HFFc6 (cell line): Measurements from ENCODE around the gene EIF4H. TPM values are rescaled to one million over a fixed set of nuclear protein-coding genes. Genes with fewer than 3 reads are reported as not detected.
A peak's percentile ranks its signal among the peaks of the same experiment; 100 is the strongest.
"Not testable (repeated sequence)": the region's sequence is repeated elsewhere in the genome, so short reads cannot be mapped to it uniquely, and the experiment has no call there.

Experiments
- DNase-seq: peaks from one replicate; pipeline ENCODE4 v3.0.0-alpha.2; 2018
- H3K27ac Mint-ChIP-seq: 2 replicates; pipeline ENCODE4 v1.8.0; 2020; ENCODE audit warnings: mild to moderate bottlenecking, mixed read lengths
- H3K27me3 Mint-ChIP-seq: 2 replicates; pipeline ENCODE4 v1.8.0; 2021; ENCODE audit warnings: mild to moderate bottlenecking, moderate library complexity, mixed read lengths; ENCODE audit not compliant: insufficient read depth
- H3K36me3 Mint-ChIP-seq: 2 replicates; pipeline ENCODE4 v1.8.0; 2021; ENCODE audit warnings: low read depth, mixed read lengths
- H3K4me1 Mint-ChIP-seq: 2 replicates; pipeline ENCODE4 v1.8.0; 2020; ENCODE audit warnings: low read depth, mixed read lengths
- H3K4me3 Mint-ChIP-seq: 2 replicates; pipeline ENCODE4 v1.8.0; 2020; ENCODE audit warnings: mild to moderate bottlenecking, moderate library complexity, mixed read lengths
- H3K9me3 Mint-ChIP-seq: 2 replicates; pipeline ENCODE4 v1.8.0; 2020; ENCODE audit warnings: mild to moderate bottlenecking, mixed read lengths
- CTCF ChIP-seq: fragments of 200-600 bp; sonication (generic); IDR thresholded peaks from 2 replicates; pipeline ENCODE4 v1.5.0; 2021; ENCODE audit warnings: antibody characterized with exemption, mild to moderate bottlenecking
- total RNA-seq, 6 experiments: library from RNA; stranded (reverse); fragmentation: NEBNext Ultra II Directional; extraction: Animal tissue kit (Norgen Biotek cat#: 25700); gene quantifications; 2 replicates in 1 of 6; 3 replicates in 5 of 6; pipeline ENCODE4 v1.2.3, GENCODE V29; 2021

Gene EIF4H
- total RNA-seq, 6 experiments from 2014 or later, result 344 to 392 (median 380) TPM

- H3K4me3 Mint-ChIP-seq, result no peak overlapping the region
- DNase-seq, result no peak
- peaks cover 3% of the 10 kb centered on the region; the same call in 1 of the 2 replicates for H3K27me3 Mint-ChIP-seq
- no peaks in the 10 kb centered on the region for H3K4me1 Mint-ChIP-seq
- no peaks in the 10 kb centered on the region for H3K36me3 Mint-ChIP-seq
- no peaks in the 10 kb centered on the region; the same call in 1 of the 2 replicates for H3K9me3 Mint-ChIP-seq
- TF ChIP-seq CTCF, result peak; percentile 70
- H3K27ac Mint-ChIP-seq, result no peak overlapping the region
Measured at GRCh38 chr7:74164985-74165456, 9.1 kb upstream of the EIF4H start.

- H3K36me3 Mint-ChIP-seq, result no peaks in the 10 kb centered on the region
- no peak for DNase-seq
- no peak for TF ChIP-seq CTCF
- H3K27me3 Mint-ChIP-seq, result peaks cover 3% of the 10 kb centered on the region; the same call in 1 of the 2 replicates
- no peaks in the 10 kb centered on the region; the same call in 1 of the 2 replicates for H3K9me3 Mint-ChIP-seq
- H3K4me1 Mint-ChIP-seq, result no peaks in the 10 kb centered on the region
- no peak overlapping the region for H3K27ac Mint-ChIP-seq
- H3K4me3 Mint-ChIP-seq, result no peak overlapping the region
Measured at GRCh38 chr7:74165867-74166593, 8.1 kb upstream of the EIF4H start.

- not testable (repeated sequence) for H3K9me3 Mint-ChIP-seq, H3K4me3 Mint-ChIP-seq, DNase-seq, H3K27me3 Mint-ChIP-seq, H3K36me3 Mint-ChIP-seq, H3K4me1 Mint-ChIP-seq, H3K27ac Mint-ChIP-seq
Measured at GRCh38 chr7:74167324-74167723, 6.8 kb upstream of the EIF4H start.

- H3K36me3 Mint-ChIP-seq, result peaks cover 19% of the 10 kb centered on the region
- H3K4me1 Mint-ChIP-seq, result peaks cover 48% of the 10 kb centered on the region
- no peaks in the 10 kb centered on the region for H3K9me3 Mint-ChIP-seq
- no peaks in the 10 kb centered on the region; the same call in 1 of the 2 replicates for H3K27me3 Mint-ChIP-seq
- no peak for DNase-seq
- H3K27ac Mint-ChIP-seq, result peak overlapping the region; percentile 90
- H3K4me3 Mint-ChIP-seq, result peak overlapping the region; percentile 87
- no peak for TF ChIP-seq CTCF
Measured at GRCh38 chr7:74173074-74173473, 1.1 kb upstream of the EIF4H start.

GRCh38 chr7:74173491-74173865, 678 bp upstream of the EIF4H start:
- DNase-seq, result no peak
- Mint-ChIP-seq H3K9me3 (no peaks in the 10 kb centered on the region), H3K4me3 (peak overlapping the region; percentile 87), H3K4me1 (peaks cover 49% of the 10 kb centered on the region), H3K27me3 (no peaks in the 10 kb centered on the region; the same call in 1 of the 2 replicates), H3K27ac (peak overlapping the region; percentile 90), H3K36me3 (peaks cover 19% of the 10 kb centered on the region)
- TF ChIP-seq CTCF, result no peak

GRCh38 chr7:74174606-74175082, 488 bp downstream of the EIF4H start:
- peak overlapping the region; percentile 88 for H3K27ac Mint-ChIP-seq
- no peaks in the 10 kb centered on the region for H3K9me3 Mint-ChIP-seq
- no peaks in the 10 kb centered on the region for H3K27me3 Mint-ChIP-seq
- H3K4me1 Mint-ChIP-seq, result peaks cover 57% of the 10 kb centered on the region
- peak overlapping the region; percentile 89 for H3K4me3 Mint-ChIP-seq
- no peak for TF ChIP-seq CTCF
- peaks cover 26% of the 10 kb centered on the region for H3K36me3 Mint-ChIP-seq
- DNase-seq, result peak; percentile 13
